IMR-90 (cell line): ENCODE results near the gene RNF43. TPM values are rescaled to one million over a fixed set of nuclear protein-coding genes. Genes with fewer than 3 reads are reported as not detected.

ENCODE experiments used
- ATAC-seq: fragments of 200-7000 bp; cut with Tn5 transposase; 2 replicates; pipeline ENCODE4 v1.9.1; 2020; ENCODE audit warnings: low read depth, mild to moderate bottlenecking, moderate library complexity
- BruUV-seq: library from RNA; stranded (reverse); fragments of 400-500 nt; replicated peaks from 2 replicates; lab custom pipeline; 2021; lab: Mats Ljungman, UMichigan
- CTCF ChIA-PET: fragments of 300-600 bp; formaldehyde crosslinking; extraction: SDS; loops from one replicate; lab custom pipeline; 2021; ENCODE audit warnings: antibody characterized with exemption; lab: Yijun Ruan, JAX
- POLR2A ChIA-PET: fragments of 300-600 bp; sonication (Branson Sonifier 250); formaldehyde crosslinking; loops from one replicate; lab custom pipeline; 2022; ENCODE audit warnings: antibody characterized with exemption; ENCODE audit not compliant: unreplicated experiment; lab: Charles Lee
- DNase-seq: peaks from one replicate; pipeline ENCODE4 v3.0.0; 2013
- H2AFZ ChIP-seq: replicated peaks from 2 replicates; pipeline ENCODE3; 2013; ENCODE audit warnings: low read length, mild to moderate bottlenecking; ENCODE audit not compliant: poor library complexity
- H2AK5ac ChIP-seq: 2 replicates; pipeline ENCODE4 v1.6.1; 2013; ENCODE audit warnings: low read depth, low read length, inconsistent platforms
- H2AK9ac ChIP-seq: replicated peaks from 2 replicates; pipeline ENCODE3; 2013; ENCODE audit warnings: mild to moderate bottlenecking, low read depth, low read length, moderate library complexity; ENCODE audit not compliant: poor library complexity
- H2BK120ac ChIP-seq: 2 replicates; pipeline ENCODE4 v1.6.1; 2013; ENCODE audit warnings: low read depth, low read length, inconsistent platforms
- H2BK15ac ChIP-seq: 3 replicates; pipeline ENCODE4 v1.6.1; 2013; ENCODE audit warnings: low read depth, low read length, inconsistent platforms
- H2BK20ac ChIP-seq: 2 replicates; pipeline ENCODE4 v1.6.1; 2013; ENCODE audit warnings: low read depth, mild to moderate bottlenecking, inconsistent platforms, low read length, moderate library complexity
- H2BK5ac ChIP-seq: 2 replicates; pipeline ENCODE4 v1.6.1; 2013; ENCODE audit warnings: mild to moderate bottlenecking, low read depth, low read length, inconsistent platforms; ENCODE audit not compliant: poor library complexity, severe bottlenecking
- H3K14ac ChIP-seq: replicated peaks from 2 replicates; pipeline ENCODE4 v1.6.1; 2013; ENCODE audit warnings: low read depth, low read length, inconsistent platforms
- H3K18ac ChIP-seq: 2 replicates; pipeline ENCODE4 v1.6.1; 2013; ENCODE audit warnings: low read depth, low read length, control low read depth
- H3K23ac ChIP-seq: 2 replicates; pipeline ENCODE4 v1.6.1; 2013; ENCODE audit warnings: low read depth, low read length, inconsistent platforms
- H3K27ac ChIP-seq: 2 replicates; pipeline ENCODE4 v1.5.1; 2013; ENCODE audit warnings: mild to moderate bottlenecking, control low read depth, low read length; ENCODE audit not compliant: insufficient read depth
- H3K27me3 ChIP-seq: 2 replicates; pipeline ENCODE4 v1.6.1; 2013; ENCODE audit warnings: low read length; ENCODE audit not compliant: control insufficient read depth, insufficient read depth
- H3K36me3 ChIP-seq: 2 replicates; pipeline ENCODE4 v1.6.1; 2013; ENCODE audit warnings: low read length, mixed read lengths; ENCODE audit not compliant: control insufficient read depth, insufficient read depth
- H3K4ac ChIP-seq: 2 replicates; pipeline ENCODE4 v1.6.1; 2013; ENCODE audit warnings: low read depth, low read length, inconsistent platforms
- H3K4me1 ChIP-seq: 2 replicates; pipeline ENCODE4 v1.6.1; 2013; ENCODE audit warnings: low read length, mixed read lengths; ENCODE audit not compliant: control insufficient read depth, insufficient read depth
- H3K4me2 ChIP-seq: 2 replicates; pipeline ENCODE4 v1.6.1; 2013; ENCODE audit warnings: low read depth, mild to moderate bottlenecking, control low read depth, low read length, moderate library complexity
- H3K4me3 ChIP-seq: 2 replicates; pipeline ENCODE4 v1.5.1; 2013; ENCODE audit warnings: low read depth, mild to moderate bottlenecking, control low read depth, low read length, moderate library complexity; ENCODE audit not compliant: insufficient read depth
- H3K56ac ChIP-seq: 2 replicates; pipeline ENCODE4 v1.6.1; 2013; ENCODE audit warnings: low read length, inconsistent platforms; ENCODE audit not compliant: insufficient read depth; ENCODE audit errors: extremely low read depth
- H3K79me1 ChIP-seq, 2 experiments: 2 replicates each; pipeline ENCODE4 v1.6.1; 2013; ENCODE audit warnings: low read length in 2 of 2, inconsistent platforms in 1 of 2, low read depth in 1 of 2
- H3K9ac ChIP-seq: 2 replicates; pipeline ENCODE4 v1.6.1; 2013; ENCODE audit warnings: low read depth, low read length, control low read depth
- H3K9me1 ChIP-seq: 2 replicates; pipeline ENCODE4 v1.6.1; 2013; ENCODE audit warnings: low read length, inconsistent platforms; ENCODE audit not compliant: insufficient read depth
- H3K9me3 ChIP-seq: 2 replicates; pipeline ENCODE4 v1.6.1; 2013; ENCODE audit warnings: low read length; ENCODE audit not compliant: control insufficient read depth, insufficient read depth
- H4K20me1 ChIP-seq: 2 replicates; pipeline ENCODE4 v1.6.1; 2013; ENCODE audit warnings: low read length, inconsistent platforms; ENCODE audit not compliant: insufficient read depth
- H4K5ac ChIP-seq: 2 replicates; pipeline ENCODE4 v1.6.1; 2013; ENCODE audit warnings: mild to moderate bottlenecking, low read depth, low read length, control low read depth
- H4K8ac ChIP-seq, 2 experiments: 2 replicates each; pipeline ENCODE4 v1.6.1; 2013; ENCODE audit warnings: low read depth in 2 of 2, low read length in 2 of 2, control low read depth in 1 of 2, inconsistent platforms in 1 of 2
- H4K91ac ChIP-seq: 2 replicates; pipeline ENCODE4 v1.6.1; 2013; ENCODE audit warnings: low read depth, low read length, inconsistent platforms; ENCODE audit not compliant: insufficient read depth
- BHLHE40 ChIP-seq: fragments of 150-350 bp; IDR thresholded peaks from 2 replicates; pipeline ENCODE4 v1.6.1; 2016; ENCODE audit warnings: mild to moderate bottlenecking, low read depth, low read length
- CEBPB ChIP-seq: IDR thresholded peaks from 2 replicates; pipeline ENCODE4 v1.6.1; 2012; ENCODE audit warnings: low read depth, low read length, improper control_type of control experiment
- CHD1 ChIP-seq: IDR thresholded peaks from 2 replicates; pipeline ENCODE4 v1.6.1; 2012; ENCODE audit warnings: low read depth, low read length, improper control_type of control experiment
- FOS ChIP-seq: fragments of 150-350 bp; IDR thresholded peaks from 2 replicates; pipeline ENCODE4 v1.6.1; 2016; ENCODE audit warnings: low read depth, low read length
- MAFK ChIP-seq: IDR thresholded peaks from 2 replicates; pipeline ENCODE4 v1.6.1; 2012; ENCODE audit warnings: low read depth, low read length, improper control_type of control experiment
- MAZ ChIP-seq: IDR thresholded peaks from 2 replicates; pipeline ENCODE4 v1.6.1; 2012; ENCODE audit warnings: low read depth, mild to moderate bottlenecking, low read length, improper control_type of control experiment, moderate library complexity, borderline replicate concordance
- MXI1 ChIP-seq: IDR thresholded peaks from 2 replicates; pipeline ENCODE4 v1.6.1; 2012; ENCODE audit warnings: low read depth, mild to moderate bottlenecking, low read length, moderate library complexity, borderline replicate concordance
- NFE2L2 ChIP-seq: fragments of 150-350 bp; IDR thresholded peaks from 2 replicates; pipeline ENCODE4 v1.6.1; 2016; ENCODE audit warnings: low read depth, mild to moderate bottlenecking, low read length
- POLR2A ChIP-seq: IDR thresholded peaks from 2 replicates; pipeline ENCODE4 v1.6.1; 2012; ENCODE audit warnings: mild to moderate bottlenecking, low read depth, low read length
- RAD21 ChIP-seq: IDR thresholded peaks from 2 replicates; pipeline ENCODE4 v1.6.1; 2012; ENCODE audit warnings: low read length, improper control_type of control experiment
- RCOR1 ChIP-seq: IDR thresholded peaks from 2 replicates; pipeline ENCODE4 v1.6.1; 2012; ENCODE audit warnings: mild to moderate bottlenecking, low read length, improper control_type of control experiment; ENCODE audit not compliant: insufficient replicate concordance
- RFX5 ChIP-seq: IDR thresholded peaks from 2 replicates; pipeline ENCODE4 v1.8.0; 2012; ENCODE audit warnings: low read depth, mild to moderate bottlenecking, low read length, moderate library complexity
- SMC3 ChIP-seq: fragments of 150-350 bp; IDR thresholded peaks from 2 replicates; pipeline ENCODE4 v1.6.1; 2016; ENCODE audit warnings: low read depth, mild to moderate bottlenecking, antibody characterized with exemption, low read length, moderate library complexity
- WGBS, 2 experiments: methylation state at CpG; one replicate each; pipeline versions ENCODE4 v1.1.5 to v1.1.7; 2013; ENCODE audit warnings: missing lambda C conversion rate in 2 of 2; ENCODE audit not compliant: insufficient read length in 1 of 2; ENCODE audit errors: extremely low coverage in 2 of 2; 5-methylcytosine and 5-hydroxymethylcytosine counted together
- dilution Hi-C: fragments of 300-500 bp; cut with HindIII; formaldehyde crosslinking; loops from one replicate; pipeline ENCODE4 v1.14.3; 2018; ENCODE audit warnings: low sequenced_read_pairs; ENCODE audit not compliant: unreplicated experiment
- in situ Hi-C: fragments of 300-500 bp; cut with MboI; formaldehyde crosslinking; loops from 3 replicates; pipeline ENCODE4 v1.14.3; 2019; ENCODE audit warnings: low sequenced_read_pairs, inconsistent platforms, mixed read lengths
- intact Hi-C: fragments of 100-400 bp; cut with micrococcal nuclease; formaldehyde crosslinking; loops from 2 replicates; pipeline ENCODE4 v1.10.0; 2022
- polyA plus RNA-seq, 3 experiments: library from polyadenylated mRNA; depleted of rRNA; stranded (reverse); fragments of >200 nt; gene quantifications; 2 replicates each; pipeline ENCODE4 v1.2.3, GENCODE V29; 2012; ENCODE audit warnings: low replicate concordance in 1 of 3
- total RNA-seq: library from RNA; depleted of rRNA; stranded (reverse); fragments of >200 nt; gene quantifications from 2 replicates; pipeline ENCODE4 v1.2.3, GENCODE V29; 2012
- TF ChIP-seq, protein P1 (sequence below): fragments of 150-350 bp; IDR thresholded peaks from 2 replicates; pipeline ENCODE4 v1.6.1; 2017; ENCODE audit warnings: mild to moderate bottlenecking, antibody characterized with exemption, low read length, low read depth
- TF ChIP-seq, protein P2 (sequence below): conservative IDR thresholded peaks from 2 replicates; pipeline ENCODE4 v1.5.1; 2012; ENCODE audit warnings: mild to moderate bottlenecking, low read depth, low read length, improper control_type of control experiment
- TF ChIP-seq, protein P3 (sequence below): fragments of 150-350 bp; IDR thresholded peaks from 2 replicates; pipeline ENCODE4 v1.6.1; 2016; ENCODE audit warnings: low read depth, mild to moderate bottlenecking, low read length, moderate library complexity, borderline replicate concordance

Gene RNF43
- total and polyA plus RNA-seq, 2 of the 4 experiments (the other 2 are of a cell fraction) = under 0.01 TPM; not detected in 1

DNA sequence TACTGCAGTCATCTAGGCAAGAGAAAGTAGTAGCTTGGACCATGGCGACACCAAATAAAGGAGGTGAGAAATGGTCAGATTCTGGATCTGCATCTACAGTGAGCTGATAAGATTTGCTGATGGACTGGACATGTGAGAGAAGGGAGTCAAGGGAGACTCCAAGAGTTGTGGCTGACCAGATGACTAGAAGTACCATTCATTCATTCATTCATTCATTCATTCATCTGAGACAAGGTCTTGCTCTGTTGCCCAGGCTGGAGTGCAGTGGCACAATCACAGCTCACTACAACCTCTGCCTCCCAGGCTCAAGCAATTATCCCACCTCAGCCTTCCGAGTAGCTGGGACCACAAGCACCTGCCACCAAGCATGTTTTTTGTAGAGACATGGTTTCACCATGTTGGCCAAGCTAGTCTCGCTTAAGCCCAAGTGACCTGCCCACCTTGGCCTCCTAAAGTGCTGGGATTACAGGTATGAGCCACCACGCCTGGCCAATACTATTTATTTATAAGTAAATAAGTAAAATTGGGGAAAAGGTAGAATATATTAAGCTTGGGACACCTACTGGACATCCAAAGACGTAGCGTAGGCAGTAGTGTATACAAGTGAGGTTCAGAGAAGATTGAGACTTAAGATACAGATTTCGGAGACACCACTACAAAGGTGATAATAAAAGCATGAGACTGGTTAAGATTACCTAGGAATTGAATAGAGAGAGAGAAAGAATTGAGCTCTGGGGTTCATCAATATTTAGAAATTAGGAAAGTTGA lies 15.7 kb upstream of the RNF43 start:
- no peak overlapping the region for H3K14ac ChIP-seq
- ChIA-PET POLR2A (no interaction called here), CTCF (no interaction called here)
- no peak overlapping the region for H4K5ac ChIP-seq
- H3K4me3 ChIP-seq = no peak overlapping the region
- TF ChIP-seq RAD21 (no peak), MAFK (no peak), SMC3 (no peak), RFX5 (no peak), POLR2A (no peak), MAZ (no peak), BHLHE40 (no peak), CEBPB (no peak), NFE2L2 (no peak), CHD1 (no peak), FOS (no peak), MXI1 (no peak), RCOR1 (no peak)
- TF ChIP-seq, protein P1, sequence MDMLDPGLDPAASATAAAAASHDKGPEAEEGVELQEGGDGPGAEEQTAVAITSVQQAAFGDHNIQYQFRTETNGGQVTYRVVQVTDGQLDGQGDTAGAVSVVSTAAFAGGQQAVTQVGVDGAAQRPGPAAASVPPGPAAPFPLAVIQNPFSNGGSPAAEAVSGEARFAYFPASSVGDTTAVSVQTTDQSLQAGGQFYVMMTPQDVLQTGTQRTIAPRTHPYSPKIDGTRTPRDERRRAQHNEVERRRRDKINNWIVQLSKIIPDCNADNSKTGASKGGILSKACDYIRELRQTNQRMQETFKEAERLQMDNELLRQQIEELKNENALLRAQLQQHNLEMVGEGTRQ = no peak
- TF ChIP-seq, protein P2, sequence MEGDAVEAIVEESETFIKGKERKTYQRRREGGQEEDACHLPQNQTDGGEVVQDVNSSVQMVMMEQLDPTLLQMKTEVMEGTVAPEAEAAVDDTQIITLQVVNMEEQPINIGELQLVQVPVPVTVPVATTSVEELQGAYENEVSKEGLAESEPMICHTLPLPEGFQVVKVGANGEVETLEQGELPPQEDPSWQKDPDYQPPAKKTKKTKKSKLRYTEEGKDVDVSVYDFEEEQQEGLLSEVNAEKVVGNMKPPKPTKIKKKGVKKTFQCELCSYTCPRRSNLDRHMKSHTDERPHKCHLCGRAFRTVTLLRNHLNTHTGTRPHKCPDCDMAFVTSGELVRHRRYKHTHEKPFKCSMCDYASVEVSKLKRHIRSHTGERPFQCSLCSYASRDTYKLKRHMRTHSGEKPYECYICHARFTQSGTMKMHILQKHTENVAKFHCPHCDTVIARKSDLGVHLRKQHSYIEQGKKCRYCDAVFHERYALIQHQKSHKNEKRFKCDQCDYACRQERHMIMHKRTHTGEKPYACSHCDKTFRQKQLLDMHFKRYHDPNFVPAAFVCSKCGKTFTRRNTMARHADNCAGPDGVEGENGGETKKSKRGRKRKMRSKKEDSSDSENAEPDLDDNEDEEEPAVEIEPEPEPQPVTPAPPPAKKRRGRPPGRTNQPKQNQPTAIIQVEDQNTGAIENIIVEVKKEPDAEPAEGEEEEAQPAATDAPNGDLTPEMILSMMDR = no peak
- TF ChIP-seq, protein P3, sequence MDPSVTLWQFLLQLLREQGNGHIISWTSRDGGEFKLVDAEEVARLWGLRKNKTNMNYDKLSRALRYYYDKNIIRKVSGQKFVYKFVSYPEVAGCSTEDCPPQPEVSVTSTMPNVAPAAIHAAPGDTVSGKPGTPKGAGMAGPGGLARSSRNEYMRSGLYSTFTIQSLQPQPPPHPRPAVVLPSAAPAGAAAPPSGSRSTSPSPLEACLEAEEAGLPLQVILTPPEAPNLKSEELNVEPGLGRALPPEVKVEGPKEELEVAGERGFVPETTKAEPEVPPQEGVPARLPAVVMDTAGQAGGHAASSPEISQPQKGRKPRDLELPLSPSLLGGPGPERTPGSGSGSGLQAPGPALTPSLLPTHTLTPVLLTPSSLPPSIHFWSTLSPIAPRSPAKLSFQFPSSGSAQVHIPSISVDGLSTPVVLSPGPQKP = no peak
- no peak overlapping the region for H3K27ac ChIP-seq
- H3K27me3 ChIP-seq = no peaks in the 10 kb centered on the region
- H3K79me1 ChIP-seq = no peaks in the 10 kb centered on the region
- BruUV-seq = no TSS peak
- H2AK9ac ChIP-seq = no peak overlapping the region
- no peak overlapping the region for H2BK15ac ChIP-seq
- H3K9me3 ChIP-seq = no peaks in the 10 kb centered on the region
- no peak overlapping the region for H2BK5ac ChIP-seq
- DNase-seq (no peak), ATAC-seq (no peak)
- no peak overlapping the region for H4K8ac ChIP-seq
- no peak overlapping the region for H2BK120ac ChIP-seq
- H3K36me3 ChIP-seq = no peaks in the 10 kb centered on the region
- no peaks in the 10 kb centered on the region for H3K9me1 ChIP-seq
- no peak overlapping the region for H3K4me2 ChIP-seq
- H3K56ac ChIP-seq = no peak overlapping the region
- intact Hi-C loops (no loop called here), in situ Hi-C loops (no loop called here), dilution Hi-C loops (no loop called here)
- H4K20me1 ChIP-seq = no peaks in the 10 kb centered on the region
- H3K4me1 ChIP-seq = no peaks in the 10 kb centered on the region
- no peak overlapping the region for H2BK20ac ChIP-seq
- no peak overlapping the region for H3K18ac ChIP-seq
- no peak overlapping the region for H4K91ac ChIP-seq
- no CpG with 5 or more reads among the region's 7 CpGs for WGBS, 2 experiments
- H2AK5ac ChIP-seq = no peak overlapping the region
- no peak overlapping the region for H2AFZ ChIP-seq
- no peak overlapping the region for H3K4ac ChIP-seq
- H3K23ac ChIP-seq = no peak overlapping the region
- no peak overlapping the region for H3K9ac ChIP-seq
